ENCODE results near the gene TBK1.

TBK1 gene

DNA sequence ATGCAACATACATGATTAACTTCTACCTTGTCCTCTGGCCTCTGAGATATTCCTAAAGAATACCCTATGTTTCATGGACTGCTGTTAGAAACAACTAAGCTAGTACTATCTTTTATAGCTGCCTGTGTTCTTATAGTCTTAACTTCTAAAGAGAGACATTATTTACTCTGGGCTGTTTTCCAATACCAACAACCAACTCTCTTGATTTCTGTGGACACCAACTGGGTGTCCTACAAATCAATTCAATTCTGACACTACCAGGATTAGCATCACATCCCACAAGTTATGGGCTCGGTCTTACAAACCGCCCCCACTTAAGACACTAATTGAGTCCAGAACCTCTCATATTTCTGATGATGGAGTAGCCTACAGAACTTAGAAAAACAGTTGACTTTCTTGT, 39.5 kb upstream of the TBK1 start:
- DNase-seq (ENCODE audit: low spot score), result no peak
- TF ChIP-seq CTCF (IDR thresholded peaks at IDR 0.05; ENCODE audit: extremely low read depth, missing control alignments), result no peak

DNA sequence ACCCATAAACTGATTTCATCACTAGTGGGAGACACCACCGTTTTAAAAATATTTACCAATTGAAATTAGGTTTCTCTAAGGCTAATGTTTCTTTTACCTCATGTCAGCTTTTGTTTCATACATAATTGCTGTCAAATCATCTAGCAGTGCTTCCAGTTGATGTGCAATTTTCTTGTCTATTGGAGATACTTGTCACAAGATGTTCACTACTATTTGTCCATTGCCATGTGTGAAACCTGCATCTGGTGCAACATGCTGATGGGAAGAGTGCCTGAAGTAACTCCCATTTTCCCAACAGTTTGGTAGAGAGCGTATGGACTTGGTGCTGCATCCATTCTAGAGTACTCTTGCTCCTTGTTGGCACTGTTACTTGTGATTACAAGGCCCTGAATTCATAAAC, 38.0 kb upstream of the TBK1 start:
- no peak for TF ChIP-seq CTCF (IDR thresholded peaks at IDR 0.05; ENCODE audit: extremely low read depth, missing control alignments)
- DNase-seq (ENCODE audit: low spot score), result no peak

GRCh38 chr12:64418209-64418608, 33.7 kb upstream of the TBK1 start:
- TF ChIP-seq CTCF (IDR thresholded peaks at IDR 0.05; ENCODE audit: extremely low read depth, missing control alignments), result no peak
- no peak for DNase-seq (ENCODE audit: low spot score)

- TF ChIP-seq CTCF (IDR thresholded peaks at IDR 0.05; ENCODE audit: extremely low read depth, missing control alignments), result no peak
- no peak for DNase-seq (ENCODE audit: low spot score)
Measured at GRCh38 chr12:64419696-64420095, 32.2 kb upstream of the TBK1 start.

DNA sequence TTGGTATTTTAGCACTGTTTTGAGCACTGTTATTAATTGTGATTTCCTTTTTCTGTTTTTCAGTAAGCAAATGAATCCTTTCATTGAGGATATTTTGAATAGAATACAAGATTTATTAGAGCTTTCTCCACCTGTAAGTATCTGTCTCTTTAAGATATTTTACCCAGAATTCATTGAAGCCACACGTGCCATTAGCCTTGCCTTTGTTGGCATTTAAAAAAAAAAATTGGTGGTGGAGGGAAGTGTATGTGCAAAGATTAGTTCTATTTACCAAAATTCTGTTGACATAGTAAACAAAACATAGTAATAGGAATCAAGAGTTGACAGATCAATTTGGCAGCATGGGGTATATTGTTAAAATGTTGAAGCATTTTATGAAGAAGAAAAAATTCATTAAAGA, 23.9 kb upstream of the TBK1 start:
- DNase-seq (ENCODE audit: low spot score), result no peak
- TF ChIP-seq CTCF (IDR thresholded peaks at IDR 0.05; ENCODE audit: extremely low read depth, missing control alignments), result no peak

- no peak for TF ChIP-seq CTCF (IDR thresholded peaks at IDR 0.05; ENCODE audit: extremely low read depth, missing control alignments)
- DNase-seq (ENCODE audit: low spot score), result no peak
Measured at GRCh38 chr12:64428956-64429355, 23.0 kb upstream of the TBK1 start.

- DNase-seq (ENCODE audit: low spot score), result no peak
- TF ChIP-seq CTCF (IDR thresholded peaks at IDR 0.05; ENCODE audit: extremely low read depth, missing control alignments), result no peak
Measured at GRCh38 chr12:64430886-64431285, 21.0 kb upstream of the TBK1 start.
